NOMO-1 treated with DMSO at 0.1 percent for 48 hours (cell line): ENCODE data around the gene ACOX2.

Experiments
- DNase-seq: peaks from one replicate; lab custom pipeline; 2025; ENCODE audit not compliant: unreplicated experiment; lab: John Stamatoyannopoulos, UW

Gene ACOX2

DNA sequence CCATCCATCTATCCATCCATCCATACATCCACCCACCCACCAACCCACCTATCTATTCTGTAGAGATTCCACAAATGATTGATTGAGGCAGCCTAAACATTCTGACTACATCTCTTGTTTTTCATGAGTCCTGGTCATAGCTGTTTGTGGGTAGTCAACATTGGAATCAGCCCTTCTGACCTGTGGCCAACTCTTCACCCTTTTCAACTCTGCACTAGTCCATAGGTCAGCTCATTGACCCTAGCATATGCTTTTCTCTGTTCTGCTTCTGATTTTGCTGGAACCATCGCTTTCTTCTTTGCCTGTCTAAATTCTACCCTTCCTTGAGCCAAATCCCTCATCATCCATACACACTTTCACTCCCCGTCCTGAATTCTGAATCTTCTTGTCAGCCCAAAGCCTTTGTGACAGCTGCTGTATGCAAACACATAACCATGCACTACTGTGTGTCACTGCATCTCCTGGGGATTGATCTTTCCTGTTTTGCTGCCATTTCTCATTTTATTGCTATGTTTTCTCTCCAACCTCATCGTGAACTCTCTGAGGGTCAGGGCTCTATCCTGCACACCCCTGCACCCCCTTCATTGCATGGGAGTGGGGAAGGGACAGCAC, 61.9 kb downstream of the ACOX2 start:
- DNase-seq = no peak

DNA sequence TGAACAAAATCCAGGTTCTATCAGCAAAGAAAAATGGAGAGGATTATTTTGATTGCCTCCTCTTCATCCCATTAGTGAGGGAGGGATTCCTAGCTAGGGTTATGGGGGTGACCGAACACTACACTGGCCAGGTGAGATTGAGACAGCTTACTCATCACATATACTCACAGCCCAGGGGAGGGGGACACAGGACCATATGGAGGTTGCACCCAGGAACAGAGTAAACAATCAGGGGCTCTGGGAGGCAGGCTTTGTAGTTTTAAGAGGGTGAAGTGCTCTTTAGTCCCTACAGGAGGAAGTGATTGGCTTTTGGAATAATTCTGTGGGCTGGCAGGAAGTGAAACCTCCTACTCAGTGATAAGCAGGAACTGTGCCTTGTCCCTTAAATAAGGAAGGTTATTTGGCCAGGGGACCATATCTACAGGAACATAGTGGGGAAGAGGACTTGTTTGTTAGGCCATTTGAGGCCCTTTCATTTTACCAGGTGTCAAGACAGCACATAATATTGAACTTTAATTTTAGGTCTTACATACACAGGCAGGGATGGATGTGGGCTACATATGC, 62.6 kb downstream of the ACOX2 start:
- DNase-seq = peak; percentile 92

DNA sequence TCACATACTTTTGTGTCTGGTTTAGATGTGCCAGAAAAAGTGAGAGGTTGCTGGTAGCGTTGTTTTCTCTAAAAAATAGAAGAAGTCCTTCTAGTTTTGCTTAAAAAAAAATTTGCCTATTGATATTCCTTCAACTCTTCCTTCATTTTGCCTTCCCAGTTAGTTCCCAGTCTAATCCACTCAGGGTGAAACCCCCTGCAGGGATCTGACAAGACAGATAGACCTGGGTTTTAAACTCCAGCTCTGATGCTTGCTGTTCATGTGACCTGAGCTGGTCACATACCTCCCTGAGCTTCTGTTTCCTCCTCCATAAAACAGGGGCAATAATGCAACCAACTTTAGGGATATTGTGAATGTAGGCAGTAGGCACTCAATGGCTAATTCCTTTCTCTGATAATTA, 63.7 kb downstream of the ACOX2 start:
- no peak for DNase-seq

GRCh38 chr3:58471025-58471887, 65.7 kb downstream of the ACOX2 start:
- DNase-seq = peak; percentile 97

DNA sequence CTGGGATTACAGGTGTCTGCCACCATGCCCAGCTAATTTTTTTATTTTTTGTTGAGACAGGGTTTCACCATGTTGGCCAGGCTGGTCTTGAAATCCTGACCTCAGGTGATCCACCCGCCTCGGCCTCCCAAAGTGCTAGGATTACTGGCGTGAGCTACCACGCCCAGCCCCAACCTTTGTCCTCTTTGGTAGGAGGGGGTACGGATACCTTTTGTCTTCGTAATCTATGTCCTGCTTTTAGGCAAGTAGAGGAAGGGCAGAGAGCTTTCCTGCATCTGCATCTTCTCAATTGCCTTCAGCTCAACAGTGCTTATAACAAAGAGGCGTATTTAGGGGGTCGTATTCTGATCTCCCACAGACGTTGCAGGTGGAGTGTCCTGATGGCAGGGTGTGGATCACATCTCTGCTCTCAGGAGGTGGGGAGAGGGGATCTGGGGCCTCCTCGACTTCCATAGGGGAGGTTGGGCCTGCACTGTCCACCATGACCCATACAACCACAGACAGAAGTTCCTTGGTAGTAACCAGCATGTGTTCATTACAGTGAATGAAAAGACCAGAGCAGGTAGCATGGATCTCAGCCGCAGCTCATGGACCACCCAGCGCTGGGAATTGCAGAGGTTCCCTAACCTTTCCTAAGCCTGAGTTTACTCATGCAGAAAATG, 66.5 kb downstream of the ACOX2 start:
- DNase-seq = no peak

DNA sequence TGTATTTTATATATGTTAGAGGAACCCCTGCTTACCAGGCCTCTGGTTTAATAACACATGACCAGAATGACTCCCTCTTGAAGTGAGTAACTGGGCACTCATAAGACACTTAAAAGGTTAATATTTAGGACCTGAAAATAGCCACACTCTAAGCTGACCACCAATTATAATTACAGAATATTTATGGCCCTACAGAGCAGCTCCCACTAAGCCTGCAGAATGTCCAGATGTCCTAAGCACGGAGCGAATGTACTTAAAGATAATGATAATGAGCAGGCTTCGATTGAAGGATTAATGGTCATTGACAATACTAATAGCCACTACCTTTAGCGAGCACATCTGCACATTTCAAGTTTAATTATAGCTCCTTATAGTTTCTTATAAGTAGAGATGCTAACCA, 67.9 kb downstream of the ACOX2 start:
- no peak for DNase-seq

- DNase-seq = no peak
These were observed 70.0 kb downstream of the ACOX2 start for GRCh38 chr3:58466899-58467563.

- no peak for DNase-seq
These were observed 72.1 kb downstream of the ACOX2 start for GRCh38 chr3:58464866-58465265.

GRCh38 chr3:58463942-58464271, 73.1 kb downstream of the ACOX2 start:
- DNase-seq = no peak

DNA sequence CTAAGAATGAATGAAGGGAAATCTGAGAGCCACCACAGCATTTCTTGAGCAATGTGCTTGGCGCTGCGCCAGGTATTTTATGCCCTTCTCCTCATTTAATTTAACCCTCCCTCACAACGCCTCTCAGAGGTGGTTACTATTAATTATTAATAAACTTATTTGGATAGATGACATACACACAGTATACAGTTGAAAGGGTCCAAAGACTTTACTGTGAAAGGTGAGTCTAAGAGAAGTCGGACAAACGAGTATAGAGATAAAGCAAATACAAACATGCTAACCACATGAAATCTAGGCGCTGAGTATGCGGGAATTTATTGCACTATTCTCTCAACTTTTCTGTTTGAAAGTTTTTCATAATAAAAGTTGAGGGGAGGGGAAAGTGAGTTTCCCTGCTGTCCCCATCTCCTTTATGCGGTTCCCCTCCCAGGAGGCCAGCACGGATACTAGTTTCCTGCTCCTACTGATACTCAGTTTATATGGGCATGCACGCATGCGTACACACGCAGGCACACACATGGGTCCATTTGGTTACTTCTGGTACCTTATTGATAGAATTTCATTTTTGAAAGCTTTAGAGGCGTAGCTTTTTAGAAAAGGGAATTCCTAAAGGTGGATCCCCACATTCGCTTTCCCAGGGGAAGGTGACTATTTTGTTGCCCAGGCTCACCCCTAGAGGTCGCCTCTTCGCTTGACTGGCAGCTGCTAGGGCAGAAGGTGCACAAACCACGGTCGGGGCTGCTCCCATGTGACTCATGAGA, 73.6 kb downstream of the ACOX2 start:
- DNase-seq = peak; percentile 75

DNA sequence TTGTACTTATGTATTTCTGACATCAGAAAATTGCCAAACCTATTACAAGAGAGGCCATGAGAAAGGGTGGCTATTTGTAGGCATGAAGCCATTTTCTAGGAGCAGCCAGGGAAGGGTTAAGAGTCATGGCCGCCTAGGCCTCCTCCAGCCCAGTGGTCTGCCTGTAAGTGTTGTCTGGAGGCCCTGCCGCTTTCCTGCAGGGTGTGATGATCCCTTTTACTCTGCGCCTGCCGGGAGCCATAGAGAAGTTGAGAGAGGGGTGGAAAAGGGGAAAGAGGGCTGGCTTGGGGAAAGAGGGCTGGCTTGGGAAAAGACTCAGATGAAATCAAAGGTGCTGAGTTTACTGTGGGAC, 74.2 kb downstream of the ACOX2 start:
- DNase-seq = no peak

GRCh38 chr3:58459160-58459559, 77.8 kb downstream of the ACOX2 start:
- no peak for DNase-seq
